GM19324 (cell line): Measurements from ENCODE around the gene NRIP2.

Experiments used
- ATAC-seq: cut with Tn5 transposase; IDR thresholded peaks from one replicate; pipeline ENCODE4 v1.9.1; 2021; ENCODE audit warnings: mild to moderate bottlenecking, moderate library complexity; ENCODE audit not compliant: unreplicated experiment, low FRiP score

The NRIP2 gene

DNA sequence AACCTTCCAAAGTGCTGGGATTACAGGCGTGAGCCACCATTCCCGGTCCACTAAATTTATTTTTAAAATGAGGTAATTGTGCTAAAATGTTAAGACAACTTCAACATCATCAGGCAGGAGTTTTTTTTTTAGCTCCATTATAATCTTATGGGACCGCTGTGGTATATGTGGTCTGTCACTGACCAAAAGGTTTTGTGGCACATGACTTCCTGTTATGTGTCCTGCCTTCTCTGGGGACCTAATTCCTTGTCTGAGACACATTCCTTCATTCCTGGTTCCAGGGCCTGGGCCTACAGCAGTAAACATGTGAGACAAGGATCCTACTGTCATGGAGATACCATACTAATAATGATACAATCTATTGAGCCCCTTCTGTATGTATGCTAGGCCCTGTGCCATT lies 17.1 kb upstream of the NRIP2 start:
- no peak for ATAC-seq

DNA sequence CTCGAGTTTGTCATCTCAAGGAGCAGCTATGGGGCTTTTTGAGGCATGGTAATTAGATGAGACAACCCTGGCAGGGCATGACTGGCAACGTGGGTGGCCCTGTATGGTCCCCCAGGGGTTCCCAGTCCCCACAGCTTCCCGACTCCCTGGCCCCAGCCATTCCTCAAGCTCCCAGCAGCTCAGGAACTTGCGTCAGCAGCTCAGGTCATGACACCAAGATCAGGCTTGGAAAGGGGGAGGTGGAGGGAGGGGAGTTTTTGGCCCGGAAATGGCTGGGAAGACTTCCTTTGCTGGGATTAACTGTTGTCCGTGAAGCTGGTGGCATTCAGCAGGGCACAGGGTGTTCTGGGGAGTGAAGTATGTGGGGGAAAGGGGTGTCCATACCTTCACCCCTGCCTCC lies 10.4 kb upstream of the NRIP2 start:
- ATAC-seq: no peak

DNA sequence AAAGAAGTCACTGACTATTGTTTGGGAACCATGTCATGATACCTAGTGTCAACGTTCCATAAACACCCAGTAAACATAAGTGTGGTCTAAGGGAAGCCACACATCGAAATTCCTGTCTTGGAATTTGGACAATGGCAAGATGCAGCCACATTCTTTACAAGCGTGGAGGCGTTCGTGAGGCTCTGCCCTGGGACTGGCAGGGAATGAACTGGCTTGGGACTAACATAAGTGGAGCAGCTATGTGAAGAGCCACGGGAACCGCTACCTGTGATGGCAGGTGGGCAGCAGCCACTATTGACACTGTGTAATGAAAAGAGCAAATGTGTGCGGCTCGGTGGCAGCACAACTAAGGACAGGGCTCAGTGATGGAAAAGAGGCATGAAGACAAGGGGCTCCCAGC lies 10.0 kb upstream of the NRIP2 start:
- ATAC-seq: no peak

DNA sequence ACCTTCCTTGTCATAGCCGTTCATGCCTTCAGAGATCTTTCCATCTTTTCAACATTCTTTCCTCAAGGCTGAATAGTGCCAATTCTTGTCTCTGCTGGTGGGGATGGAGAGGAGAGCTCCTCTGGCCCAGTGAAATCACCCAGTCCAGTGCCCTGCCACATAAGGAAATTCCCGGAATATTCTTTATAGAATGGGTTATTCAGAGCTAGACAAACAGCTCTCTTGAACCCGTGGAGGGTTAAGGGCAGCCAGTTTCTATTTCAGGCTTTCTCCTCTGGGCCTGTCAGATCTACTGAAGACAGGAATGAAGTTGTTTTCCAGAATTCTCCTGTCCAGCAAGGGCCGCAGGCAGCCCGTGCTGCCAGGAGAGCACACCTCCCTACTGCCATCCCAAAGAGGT lies 8.1 kb upstream of the NRIP2 start:
- ATAC-seq: no peak

DNA sequence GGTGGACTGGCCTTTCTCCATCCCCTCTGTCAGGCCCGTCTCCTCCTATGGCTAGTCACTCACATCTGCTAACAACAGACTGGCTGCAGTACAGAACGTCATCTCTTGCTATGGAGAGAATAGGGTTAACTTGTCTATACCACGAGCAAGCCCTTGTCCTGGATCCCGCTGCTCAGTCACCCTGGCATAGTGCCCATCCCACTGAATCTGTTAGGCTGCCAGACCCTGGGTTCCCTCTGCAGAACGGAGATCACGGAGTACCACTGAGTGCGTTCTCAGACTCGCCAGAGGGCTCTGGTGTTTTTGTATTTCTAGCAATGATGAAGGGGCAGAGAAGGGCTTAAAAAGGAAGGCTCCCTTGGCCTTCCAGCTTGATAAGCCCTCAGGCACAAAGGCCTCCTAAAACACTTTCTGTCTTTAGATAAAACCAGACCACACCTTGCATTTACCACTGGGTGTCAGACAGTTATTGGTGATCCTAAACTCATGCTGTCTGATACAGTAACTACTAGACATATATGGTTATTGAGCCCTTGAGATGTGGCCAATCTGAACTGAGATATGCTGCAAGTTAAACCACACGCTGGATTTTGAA lies 6.3 kb upstream of the NRIP2 start:
- ATAC-seq: no peak

DNA sequence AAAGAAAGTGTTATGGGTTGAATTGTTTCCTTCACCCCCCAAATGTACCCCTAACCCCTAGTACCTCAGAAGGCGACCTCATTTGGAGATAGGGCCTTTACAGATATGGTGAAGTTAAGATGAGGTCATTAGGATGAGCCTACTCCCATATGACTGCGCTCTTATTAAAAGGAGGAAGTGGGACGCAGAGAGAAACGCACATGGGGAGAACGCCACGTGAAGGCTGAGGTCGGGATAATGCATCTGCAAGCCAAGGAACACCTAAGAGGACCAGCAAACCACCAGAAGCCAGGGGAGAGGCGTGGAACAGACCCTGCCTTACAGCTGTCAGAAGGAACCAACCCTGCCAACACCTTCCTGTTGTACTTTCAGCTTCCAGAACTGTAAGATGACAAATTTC lies 1.7 kb upstream of the NRIP2 start:
- ATAC-seq: no peak

DNA sequence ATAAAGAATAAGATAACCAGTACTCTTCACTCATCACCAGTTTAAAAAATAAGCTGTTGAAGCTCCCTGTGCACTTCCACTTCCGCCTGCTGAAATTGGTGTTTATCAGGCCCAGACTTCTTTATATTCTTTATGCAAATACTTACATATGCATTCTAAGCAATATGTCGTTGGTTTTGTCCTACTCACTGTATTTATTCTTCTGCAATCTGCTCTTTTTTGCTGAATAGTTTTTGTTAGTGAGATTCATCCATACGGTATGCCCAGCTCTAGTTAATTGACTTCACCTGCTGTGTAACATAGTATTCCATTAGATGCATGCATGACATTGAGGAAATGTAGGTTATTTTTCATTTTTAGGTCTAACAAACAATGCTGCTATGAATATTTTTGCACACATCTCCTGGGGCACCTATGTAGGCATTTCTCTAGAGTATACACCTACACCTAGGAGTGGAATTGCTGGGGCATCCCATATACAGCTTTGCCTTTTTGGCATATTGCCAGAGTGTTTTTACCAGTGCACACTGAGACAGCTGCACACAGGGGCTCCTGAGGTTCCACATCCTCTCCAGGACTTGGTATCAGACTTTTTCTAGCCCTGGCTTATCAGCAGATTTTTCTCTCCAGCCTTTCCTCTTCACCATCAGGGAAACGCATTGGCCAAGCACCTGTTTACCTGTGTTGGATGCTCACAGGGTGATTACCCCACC lies 1.0 kb upstream of the NRIP2 start:
- ATAC-seq: no peak

DNA sequence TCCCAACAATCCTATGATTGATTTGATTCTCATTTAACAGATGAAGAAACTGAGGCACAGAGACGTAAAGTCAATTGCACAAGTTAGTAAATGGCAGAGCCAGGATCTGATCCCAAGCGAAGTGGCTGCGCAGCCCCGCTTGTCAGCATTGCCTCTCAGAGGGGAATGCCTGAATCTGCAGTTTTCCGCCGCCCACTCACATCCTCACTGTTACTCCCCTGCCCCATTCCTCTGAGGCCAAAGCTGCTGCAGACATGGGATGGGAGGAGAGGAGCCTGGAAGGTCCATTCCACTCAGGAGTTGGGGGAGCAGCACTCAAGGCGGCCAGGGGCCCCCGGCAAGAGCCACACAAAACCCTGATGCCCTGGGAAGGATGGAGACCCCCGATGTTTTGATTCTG lies 1.0 kb downstream of the NRIP2 start:
- no peak for ATAC-seq

DNA sequence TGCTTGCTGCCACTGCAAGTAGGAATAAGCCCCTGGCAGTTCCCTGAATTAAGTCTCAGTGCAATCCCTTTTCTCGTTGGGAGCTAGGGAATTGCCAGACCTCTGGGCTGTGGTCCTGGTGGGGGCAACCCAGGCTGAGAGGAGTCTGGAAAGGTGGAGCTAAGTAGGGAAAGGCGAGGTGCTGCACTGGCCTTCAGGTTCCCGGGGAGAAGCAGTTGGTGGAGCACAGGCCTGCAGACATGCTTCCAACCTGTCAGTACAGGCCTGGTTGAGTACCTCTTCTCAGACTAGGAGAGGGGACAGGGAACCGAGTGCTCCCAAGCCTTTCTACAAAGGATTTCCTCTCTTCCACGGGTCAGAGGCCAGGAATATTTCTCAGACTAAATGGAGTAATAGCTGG lies 1.5 kb downstream of the NRIP2 start:
- ATAC-seq: no peak

DNA sequence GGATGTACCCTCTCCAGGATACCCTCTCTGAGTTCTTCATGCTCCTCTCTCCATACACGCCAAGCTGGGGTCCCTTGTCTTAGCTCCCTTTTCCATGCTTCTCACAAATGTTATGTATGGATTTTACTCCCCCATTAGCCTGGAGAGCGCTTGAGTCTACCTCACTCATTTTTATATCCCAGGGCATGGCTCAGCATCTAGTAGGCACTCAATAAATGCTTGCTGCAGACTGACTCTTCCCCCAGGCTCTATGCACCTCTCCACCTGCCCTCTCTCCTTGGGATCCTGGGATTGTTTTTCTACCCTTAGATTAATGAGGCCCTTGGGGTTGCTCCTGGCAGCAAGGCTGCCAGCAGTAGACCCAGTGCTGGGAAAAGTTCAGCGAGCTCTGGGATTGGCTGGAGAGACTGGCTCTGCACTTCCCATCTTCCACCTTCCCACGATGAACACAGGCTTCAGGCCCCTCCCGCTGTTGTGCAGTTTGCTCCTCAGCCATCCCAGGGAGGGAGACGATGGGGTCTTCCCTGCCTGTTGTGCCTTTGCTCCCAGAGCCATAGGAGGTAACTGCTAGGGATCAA lies 2.2 kb downstream of the NRIP2 start:
- no peak for ATAC-seq

DNA sequence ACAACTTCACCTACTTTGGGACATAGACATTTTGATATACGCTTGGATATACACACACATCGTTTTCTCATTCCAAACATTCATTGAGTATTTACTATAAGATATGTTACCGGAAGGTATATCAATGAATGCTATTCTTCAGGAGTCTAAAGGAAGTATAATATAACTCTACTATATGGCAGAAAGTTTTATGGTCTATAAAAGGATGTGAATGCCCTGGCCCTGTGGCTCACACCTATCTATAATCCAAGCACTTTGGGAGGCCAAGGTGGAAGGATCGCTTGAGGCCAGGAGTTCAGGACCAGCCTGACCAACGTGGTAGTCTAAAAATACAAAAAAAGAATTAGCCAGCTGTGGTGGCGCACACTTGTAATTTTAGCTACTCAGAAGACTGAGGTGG lies 5.6 kb downstream of the NRIP2 start:
- no peak for ATAC-seq

DNA sequence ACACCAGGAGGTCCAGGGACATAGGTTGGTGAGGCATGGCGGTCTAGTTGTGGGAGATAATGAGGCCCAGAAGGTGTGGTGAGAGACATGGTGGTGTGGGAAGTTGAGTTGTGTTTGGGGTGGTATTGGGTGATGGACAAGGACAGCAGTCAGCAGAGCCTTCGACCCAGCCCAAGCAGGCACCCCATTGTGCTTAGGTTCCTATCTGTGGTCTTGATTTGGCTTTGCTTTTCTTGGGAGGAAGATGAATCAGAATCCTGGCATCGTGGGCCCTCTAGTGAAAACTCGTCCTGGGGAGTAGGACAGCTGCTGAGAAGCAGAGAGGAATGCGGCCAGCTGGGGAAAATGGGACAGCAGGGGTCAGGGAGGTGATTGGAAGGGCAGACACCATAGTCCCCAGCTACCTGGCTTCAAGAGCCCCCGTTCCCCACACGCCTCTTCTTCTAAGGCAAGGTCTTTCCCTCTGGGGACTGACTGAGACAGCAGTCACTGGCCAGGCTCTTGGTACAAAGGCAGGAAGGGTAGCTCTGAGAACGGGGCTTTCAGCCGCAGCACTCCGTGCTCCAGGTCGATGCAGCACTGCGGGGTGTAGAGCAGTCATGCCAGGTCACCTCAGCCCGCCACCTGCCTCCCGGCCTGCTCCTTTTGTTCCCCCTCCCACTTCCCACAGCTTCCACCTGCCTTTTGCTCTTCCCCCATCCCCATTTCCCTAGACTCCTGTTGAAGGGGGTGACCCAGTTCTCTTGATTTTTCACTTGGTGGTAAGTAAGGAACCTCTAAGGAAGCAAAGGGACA lies 7.9 kb downstream of the NRIP2 start:
- ATAC-seq: no peak

DNA sequence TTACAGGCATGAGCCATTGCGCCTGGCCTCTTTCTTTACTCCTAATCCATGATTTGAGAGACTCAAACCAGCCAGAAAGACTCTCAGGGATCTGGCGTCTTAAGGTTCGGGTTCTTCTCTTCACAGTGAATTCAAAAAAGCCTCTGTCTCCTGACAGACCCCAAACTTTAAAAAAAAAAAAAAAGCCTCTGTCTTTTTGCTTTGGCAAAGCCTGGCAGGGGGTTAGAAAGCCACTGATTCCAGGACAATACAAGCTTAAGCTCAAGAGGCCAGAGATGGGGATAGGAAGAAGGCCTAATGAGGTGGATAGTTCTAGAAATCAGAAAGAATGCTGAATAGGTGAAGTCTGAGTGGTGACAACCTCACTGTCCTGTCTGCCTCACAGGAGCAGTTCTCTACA lies 8.8 kb downstream of the NRIP2 start:
- ATAC-seq: no peak

DNA sequence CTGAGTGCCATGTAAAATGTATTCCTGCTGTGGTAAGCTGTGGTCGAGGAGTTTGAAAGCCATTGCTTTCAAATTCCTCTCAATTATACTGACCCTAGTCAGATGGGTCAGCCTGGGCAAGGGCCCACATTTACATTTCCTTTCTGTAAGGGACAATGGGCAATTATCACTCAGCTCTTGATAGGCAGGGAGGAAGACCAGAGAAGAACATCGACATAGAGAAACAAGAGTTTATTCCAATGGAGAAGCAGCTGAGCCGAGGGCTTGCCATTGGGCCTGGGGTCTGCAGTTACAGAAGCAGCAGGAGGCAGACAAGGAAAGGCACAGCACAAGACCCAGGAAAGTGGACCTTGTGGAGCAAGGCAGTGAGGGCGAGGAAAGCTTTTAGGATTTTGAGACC lies 9.7 kb downstream of the NRIP2 start:
- no peak for ATAC-seq

DNA sequence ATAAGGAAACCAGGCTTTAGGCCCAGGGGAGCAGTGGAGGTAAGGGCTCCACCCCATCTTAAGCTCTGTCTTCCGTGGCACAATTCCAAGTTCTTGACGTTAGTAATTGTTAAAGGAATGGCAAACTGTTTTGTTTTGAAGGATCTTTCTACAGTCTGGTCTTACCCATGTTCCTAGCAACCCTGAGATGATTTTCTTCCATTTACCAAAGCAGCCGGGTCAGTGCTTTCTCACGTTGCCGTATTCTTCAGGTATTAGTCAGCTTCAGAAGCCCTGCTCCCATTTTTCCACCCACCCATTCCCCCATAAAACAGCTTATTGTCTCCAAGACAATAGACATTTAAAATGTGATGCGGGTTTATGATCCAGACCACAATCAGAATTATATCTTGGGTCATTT lies 10.3 kb downstream of the NRIP2 start:
- ATAC-seq: no peak

DNA sequence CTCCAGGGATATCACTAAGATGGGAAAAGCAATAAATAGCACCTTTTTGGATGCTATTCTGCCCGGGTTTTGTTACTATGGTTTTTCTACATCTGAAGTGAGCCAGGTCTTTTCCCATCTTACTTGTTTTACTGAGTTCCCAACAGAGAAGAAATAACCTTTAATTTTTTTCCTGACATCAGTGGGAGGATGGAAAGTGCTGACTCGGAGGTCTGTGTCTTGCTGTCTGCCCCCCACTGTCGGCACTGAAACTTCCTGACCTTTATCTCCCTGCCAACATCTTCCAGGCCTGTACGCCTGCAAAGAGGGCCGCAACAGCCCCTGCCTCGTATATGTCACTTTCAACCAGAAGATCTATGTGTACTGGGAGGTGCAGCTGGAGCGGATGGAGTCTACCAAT lies 11.4 kb downstream of the NRIP2 start:
- ATAC-seq: no peak

DNA sequence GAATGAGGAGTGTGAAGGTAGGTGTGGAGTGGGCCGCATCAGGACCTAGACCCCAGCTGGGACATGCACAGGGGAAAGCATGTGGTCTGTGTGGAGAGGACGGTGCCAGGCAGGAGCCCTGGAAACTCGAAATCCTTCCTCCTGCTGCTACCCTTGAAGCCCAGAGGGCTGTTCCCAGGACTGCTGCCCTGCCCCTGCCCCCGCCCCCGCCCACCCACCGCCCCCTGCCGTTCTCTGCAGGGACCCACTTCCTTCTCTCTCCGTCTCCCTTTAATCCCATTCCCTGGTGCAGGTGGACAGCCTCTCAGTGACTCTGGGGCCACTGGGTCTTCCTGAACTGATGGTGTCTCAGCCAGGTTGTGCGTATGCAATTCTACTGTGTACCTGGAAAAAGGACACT lies 14.4 kb downstream of the NRIP2 start:
- ATAC-seq: no peak

DNA sequence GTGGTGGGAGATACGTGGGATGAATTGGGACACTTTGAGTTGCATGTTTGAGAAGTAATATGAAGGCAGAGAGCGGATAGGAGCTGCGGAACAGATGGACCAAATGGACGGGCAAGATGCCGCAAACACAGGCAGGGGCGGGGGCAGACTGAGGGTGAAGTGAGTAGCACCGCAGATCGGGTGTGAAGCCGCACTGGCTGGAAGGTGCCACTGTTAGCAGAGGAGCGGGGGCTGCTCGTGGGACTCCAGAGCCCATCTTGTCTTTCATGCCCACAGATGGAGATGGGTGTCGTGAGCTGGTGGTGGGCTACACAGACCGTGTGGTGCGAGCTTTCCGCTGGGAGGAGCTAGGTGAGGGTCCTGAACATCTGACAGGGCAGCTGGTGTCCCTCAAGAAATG lies 15.0 kb downstream of the NRIP2 start:
- ATAC-seq: no peak

DNA sequence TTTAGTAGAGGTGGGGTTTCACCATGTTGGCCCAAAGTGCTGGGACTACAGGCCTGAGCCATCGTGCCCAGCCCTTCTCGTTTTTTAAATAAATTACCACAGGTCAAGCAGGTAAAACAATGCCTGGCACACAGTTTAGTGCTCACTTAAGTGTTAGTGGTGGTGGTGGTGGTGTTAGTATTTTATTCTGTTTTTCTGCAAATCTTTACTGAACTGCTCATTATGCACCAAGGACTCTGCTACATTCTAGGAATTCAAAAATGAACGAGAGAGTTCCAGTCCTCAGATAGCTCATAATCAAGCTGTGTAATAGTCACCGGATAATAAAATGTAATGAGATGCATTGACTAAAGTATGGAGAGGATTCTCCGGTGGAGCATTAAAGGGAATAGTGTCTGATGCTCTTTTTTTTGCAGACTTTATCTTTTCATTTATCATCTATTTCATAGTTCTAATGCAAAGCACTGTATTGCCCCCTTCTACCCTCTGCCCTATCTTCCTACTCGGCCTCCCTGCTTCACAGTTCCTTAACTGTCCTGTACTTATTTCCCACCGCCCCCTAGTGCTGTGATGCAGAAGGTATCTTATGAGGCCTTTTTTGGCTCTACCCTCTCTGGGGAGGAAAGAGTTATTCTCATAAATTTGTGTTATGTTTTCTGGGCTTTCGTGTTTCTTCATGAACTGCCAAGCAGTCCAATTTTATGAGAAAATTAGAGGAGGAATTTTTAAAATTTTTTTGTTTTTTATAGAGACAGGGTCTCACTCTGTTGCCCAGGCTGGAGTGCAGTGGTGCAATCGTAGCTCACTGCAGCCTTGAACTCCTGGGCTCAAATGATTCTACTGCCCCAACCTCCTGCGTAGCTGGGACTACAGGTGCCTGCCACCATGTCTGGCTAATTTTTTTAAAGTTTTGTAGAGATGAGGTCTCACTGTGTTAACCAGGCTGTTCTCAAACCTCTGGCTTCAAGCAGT lies 21.3 kb downstream of the NRIP2 start:
- no peak for ATAC-seq
